ENCODE data around the gene HSPB6. TPM values are rescaled to one million over a fixed set of nuclear protein-coding genes. Genes with fewer than 3 reads are reported as not detected.

Gene HSPB6
- total RNA-seq, 4 donors from 2014 or later: 44.9 to 119 (median 96.6) TPM

DNA sequence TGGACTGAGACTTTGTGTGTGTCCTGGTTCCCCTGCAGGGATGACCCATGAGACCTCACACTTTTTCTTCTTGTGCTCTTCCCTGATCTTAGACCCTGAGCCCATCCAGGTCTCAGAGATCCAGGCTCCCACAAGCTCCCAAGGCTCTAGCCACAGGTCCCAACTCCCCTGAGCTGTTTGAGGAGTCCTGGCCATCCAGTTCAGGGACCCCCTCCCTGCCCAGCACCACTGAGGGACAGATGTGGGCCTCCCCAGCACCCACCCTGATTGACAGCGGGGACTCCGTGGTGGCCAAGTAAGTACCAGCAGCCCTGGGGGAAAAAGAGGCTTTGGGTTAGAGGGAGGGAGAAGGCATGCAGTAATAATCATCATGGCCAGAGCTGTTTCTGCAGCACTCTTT, 2.9 kb upstream of the HSPB6 start:
- TF ChIP-seq EP300 (IDR thresholded peaks at IDR 0.05) (no peak), POLR2A (IDR thresholded peaks at IDR 0.05) (no peak), POLR2AphosphoS5 (IDR thresholded peaks at IDR 0.05) (no peak)
- TF ChIP-seq, protein P1, sequence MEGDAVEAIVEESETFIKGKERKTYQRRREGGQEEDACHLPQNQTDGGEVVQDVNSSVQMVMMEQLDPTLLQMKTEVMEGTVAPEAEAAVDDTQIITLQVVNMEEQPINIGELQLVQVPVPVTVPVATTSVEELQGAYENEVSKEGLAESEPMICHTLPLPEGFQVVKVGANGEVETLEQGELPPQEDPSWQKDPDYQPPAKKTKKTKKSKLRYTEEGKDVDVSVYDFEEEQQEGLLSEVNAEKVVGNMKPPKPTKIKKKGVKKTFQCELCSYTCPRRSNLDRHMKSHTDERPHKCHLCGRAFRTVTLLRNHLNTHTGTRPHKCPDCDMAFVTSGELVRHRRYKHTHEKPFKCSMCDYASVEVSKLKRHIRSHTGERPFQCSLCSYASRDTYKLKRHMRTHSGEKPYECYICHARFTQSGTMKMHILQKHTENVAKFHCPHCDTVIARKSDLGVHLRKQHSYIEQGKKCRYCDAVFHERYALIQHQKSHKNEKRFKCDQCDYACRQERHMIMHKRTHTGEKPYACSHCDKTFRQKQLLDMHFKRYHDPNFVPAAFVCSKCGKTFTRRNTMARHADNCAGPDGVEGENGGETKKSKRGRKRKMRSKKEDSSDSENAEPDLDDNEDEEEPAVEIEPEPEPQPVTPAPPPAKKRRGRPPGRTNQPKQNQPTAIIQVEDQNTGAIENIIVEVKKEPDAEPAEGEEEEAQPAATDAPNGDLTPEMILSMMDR (IDR thresholded peaks at IDR 0.05): no peak
- Histone ChIP-seq H3K9me3 (no peaks in the 10 kb centered on the region), H3K27ac (no peak overlapping the region), H3K27me3 (no peaks in the 10 kb centered on the region), H3K4me1 (peaks cover 0 to 50% (median 28%) of the 10 kb centered on the region in 3 donors), H3K4me3 (no peak overlapping the region), H3K36me3 (peaks cover 0 to 51% of the 10 kb centered on the region in 2 donors)
- no peak for ATAC-seq
- 60% methylated on average over 1 of the region's 2 CpGs; no CpG with 5 or more reads in 1 of the 2 donors for whole genome bisulfite sequencing, 2 donors (ENCODE audit: low coverage in 1 of 2)

DNA sequence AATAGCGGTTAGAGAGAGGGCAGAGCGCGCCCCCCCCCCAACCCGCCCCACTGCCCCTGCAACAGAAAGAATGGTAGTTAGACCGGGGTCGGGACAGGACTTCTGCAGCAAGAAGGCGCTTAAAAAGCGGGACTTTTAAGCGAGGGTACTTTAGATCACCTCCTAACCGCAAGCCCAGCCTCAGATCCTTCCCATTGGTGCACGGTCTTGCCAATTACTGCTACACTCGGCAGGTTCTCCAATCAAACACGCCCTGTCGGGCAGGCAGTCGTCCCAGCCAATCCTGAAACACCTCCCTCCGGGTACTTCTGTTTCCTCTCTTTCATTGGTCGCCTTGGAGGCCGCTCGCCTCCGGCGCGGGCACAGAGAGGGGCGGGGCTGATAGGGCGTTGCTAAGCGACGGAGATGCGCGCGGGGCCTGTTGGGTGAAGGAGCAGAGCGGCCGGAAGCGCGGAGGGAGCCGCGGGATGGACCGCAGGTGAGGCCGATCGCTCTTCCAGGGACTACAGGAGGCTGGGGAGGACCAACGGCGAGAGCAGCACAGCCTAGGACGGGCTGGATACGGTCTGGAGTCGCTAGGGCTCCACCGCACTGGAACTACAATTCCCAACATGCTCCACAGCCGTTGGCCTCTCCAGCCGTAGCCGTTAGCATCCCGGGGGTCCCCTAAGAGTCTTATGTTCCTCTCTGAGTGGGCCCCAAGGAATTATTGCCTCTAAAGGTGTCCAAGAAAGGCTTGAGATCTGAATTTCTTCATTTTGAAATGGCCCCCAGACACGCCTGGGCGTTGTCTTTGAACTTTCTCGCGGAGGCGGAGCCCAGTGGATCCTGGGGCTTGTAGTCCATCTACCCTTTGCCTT, 1.1 kb upstream of the HSPB6 start, which contains the start of gene PROSER3:
TSS of gene PROSER3 (plus strand) at position 428 of the 860 bp plus-strand sequence. CDS start at position 468, 40 bp downstream.
- H3K27me3 ChIP-seq: no peaks in the 10 kb centered on the region
- H3K9me3 ChIP-seq: no peaks in the 10 kb centered on the region
- no peak for TF ChIP-seq EP300 (IDR thresholded peaks at IDR 0.05)
- peak; percentile 86 for TF ChIP-seq POLR2AphosphoS5 (IDR thresholded peaks at IDR 0.05)
- TF ChIP-seq POLR2A (IDR thresholded peaks at IDR 0.05): peak; percentile 77 to 84
- TF ChIP-seq, protein P1 (IDR thresholded peaks at IDR 0.05): peak in 1 of 4 experiments; percentile 11
- H3K27ac ChIP-seq: peak within 1 kb of the TSS; percentile 93 to 99 (median 96)
- H3K4me1 ChIP-seq: peaks cover 0 to 64% (median 31%) of the 10 kb centered on the region in 3 donors
- peak; percentile 89 for ATAC-seq
- peaks cover 0 to 51% of the 10 kb centered on the region in 2 donors for H3K36me3 ChIP-seq
- peak within 1 kb of the TSS; percentile 51 to 81 for H3K4me3 ChIP-seq
- WGBS, 2 donors (ENCODE audit: low coverage in 1 of 2): 0 to 2% methylated on average over 1 to 22 of the region's 53 CpGs

DNA sequence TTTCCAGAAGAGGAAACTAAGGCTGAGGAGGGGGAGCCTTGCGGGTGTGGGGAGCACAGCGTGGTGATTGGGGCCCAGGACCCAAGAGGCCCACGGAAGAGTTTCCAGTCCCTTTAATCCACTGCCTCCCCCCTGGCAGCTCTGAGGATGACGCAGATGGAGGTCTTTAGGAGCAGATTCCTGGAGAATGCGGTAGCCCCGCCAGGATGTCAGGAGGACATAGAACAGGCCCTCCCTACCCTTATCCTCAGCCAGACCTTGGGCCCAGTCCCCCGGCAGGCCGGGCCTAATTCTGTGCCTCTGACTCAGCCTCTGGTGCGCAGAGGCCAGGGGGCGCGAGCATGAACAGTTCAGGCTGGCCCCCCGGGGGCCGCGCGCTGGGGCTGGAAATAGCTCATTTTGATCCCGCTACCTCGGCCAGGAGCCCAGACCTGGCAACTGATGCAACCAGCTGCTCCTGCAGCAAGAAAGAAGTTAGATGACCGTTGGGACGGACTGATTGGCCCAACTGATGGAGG, 461 bp upstream of the HSPB6 start:
- Histone ChIP-seq H3K4me3 (peak overlapping the region; percentile 51 to 81), H3K27me3 (no peaks in the 10 kb centered on the region), H3K4me1 (peaks cover 0 to 64% (median 31%) of the 10 kb centered on the region in 3 donors), H3K36me3 (peaks cover 0 to 51% of the 10 kb centered on the region in 2 donors), H3K27ac (peak overlapping the region; percentile 93 to 99 (median 96)), H3K9me3 (no peaks in the 10 kb centered on the region)
- WGBS, 2 donors (ENCODE audit: low coverage in 1 of 2): no CpG with 5 or more reads among the region's 19 CpGs
- TF ChIP-seq POLR2A (IDR thresholded peaks at IDR 0.05) (no peak), EP300 (IDR thresholded peaks at IDR 0.05) (no peak), POLR2AphosphoS5 (IDR thresholded peaks at IDR 0.05) (peak; percentile 97)
- TF ChIP-seq, protein P1 (IDR thresholded peaks at IDR 0.05): peak in 1 of 4 experiments; percentile 17
- ATAC-seq: peak; percentile 72

DNA sequence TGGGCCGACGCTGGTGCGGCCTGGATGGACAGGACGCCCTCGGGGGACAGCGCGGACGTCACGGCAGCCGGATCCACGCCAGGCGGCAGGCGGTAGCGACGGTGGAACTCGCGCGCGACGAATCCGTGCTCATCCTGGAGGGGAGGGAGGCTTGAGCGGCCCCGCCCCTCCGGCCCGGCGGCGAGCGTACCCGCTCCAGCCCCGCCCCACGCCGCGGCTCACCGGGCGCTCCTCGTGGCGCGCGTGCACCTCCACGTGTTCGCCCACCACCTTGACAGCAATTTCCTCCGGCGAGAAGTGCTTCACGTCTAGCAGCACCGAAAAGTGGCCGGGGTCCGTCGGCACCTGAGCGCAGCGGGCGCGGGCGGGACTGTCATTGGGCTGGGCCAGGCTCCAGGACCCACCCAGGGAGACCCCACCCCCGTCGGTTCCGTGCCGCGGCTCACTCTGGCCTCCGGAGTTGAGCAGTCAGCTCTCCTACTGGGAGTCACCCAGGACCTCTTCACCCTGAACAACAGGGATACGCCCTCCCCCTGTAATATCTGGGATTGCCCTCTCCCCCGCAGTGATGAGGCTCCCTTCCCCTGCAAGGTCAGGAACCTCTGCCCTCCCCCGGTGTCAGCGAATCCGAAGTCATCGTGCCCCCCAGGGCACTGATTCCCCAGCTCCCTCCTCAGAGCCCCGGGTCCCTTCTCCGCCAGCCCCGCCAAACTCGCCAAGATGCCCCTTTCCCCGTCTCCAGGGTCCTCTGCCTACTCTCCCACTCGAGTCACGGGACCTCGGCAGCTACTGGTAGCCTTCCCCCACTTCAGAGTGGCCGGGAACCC, 1.1 kb downstream of the HSPB6 start:
- peaks cover 0 to 68% (median 31%) of the 10 kb centered on the region in 3 donors for H3K4me1 ChIP-seq
- peak overlapping the region; percentile 51 to 81 for H3K4me3 ChIP-seq
- no peaks in the 10 kb centered on the region for H3K27me3 ChIP-seq
- WGBS, 2 donors (ENCODE audit: low coverage in 1 of 2): 4 to 33% methylated on average over 5 to 7 of the region's 74 CpGs
- H3K36me3 ChIP-seq: peaks cover 0 to 51% of the 10 kb centered on the region in 2 donors
- H3K27ac ChIP-seq: peak overlapping the region; percentile 93 to 99 (median 96)
- TF ChIP-seq, protein P1 (IDR thresholded peaks at IDR 0.05): no peak
- peak; percentile 8 to 50 for TF ChIP-seq POLR2A (IDR thresholded peaks at IDR 0.05)
- no peak for TF ChIP-seq EP300 (IDR thresholded peaks at IDR 0.05)
- TF ChIP-seq POLR2AphosphoS5 (IDR thresholded peaks at IDR 0.05): peak; percentile 65
- no peaks in the 10 kb centered on the region for H3K9me3 ChIP-seq
- peak; percentile 68 for ATAC-seq

Data from gastroesophageal sphincter (tissue), 4 donors.